ENCODE measurements around the gene UVSSA.

DNA sequence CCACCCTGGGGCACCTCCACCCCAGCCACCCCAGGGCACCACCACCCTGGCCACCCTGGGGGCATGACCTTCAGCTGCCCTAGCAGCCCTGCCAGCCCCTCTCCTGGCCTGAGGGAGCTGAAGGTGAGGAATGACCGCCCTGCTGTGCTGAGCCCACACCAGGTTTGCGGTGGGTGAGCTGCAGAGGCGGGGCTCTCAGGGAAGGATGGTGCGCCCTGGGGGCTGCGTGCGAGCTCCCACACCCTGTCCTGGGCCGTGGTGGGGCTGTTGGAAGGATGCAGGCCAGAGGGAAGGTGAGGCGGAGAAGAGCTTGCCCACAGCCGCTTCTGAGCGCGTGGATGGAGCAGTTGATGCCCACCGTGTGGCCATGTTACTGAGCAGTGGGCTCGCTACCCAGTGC, 17.7 kb downstream of the UVSSA start:
- no peak for TF ChIP-seq CTCF (IDR thresholded peaks at IDR 0.05)
- no peak for TF ChIP-seq POLR2A (IDR thresholded peaks at IDR 0.05)
- TF ChIP-seq EP300 (IDR thresholded peaks at IDR 0.05), result no peak

All from ovary (tissue), 3 donors.